ENCODE results near the gene PLCG1.

The PLCG1 gene

GRCh38 chr20:41145317-41145716 is 8.0 kb downstream of the PLCG1 start:
- DNase-seq, result no peak

GRCh38 chr20:41145821-41146620 is 8.7 kb downstream of the PLCG1 start:
- no peak for DNase-seq

- no peak for DNase-seq
Measured at GRCh38 chr20:41147767-41148191, 10.4 kb downstream of the PLCG1 start.

- no peak for DNase-seq
Measured at GRCh38 chr20:41148942-41149341, 11.6 kb downstream of the PLCG1 start.

GRCh38 chr20:41150664-41151063 is 13.3 kb downstream of the PLCG1 start:
- DNase-seq, result no peak

GRCh38 chr20:41151134-41151869 is 14.0 kb downstream of the PLCG1 start:
- no peak for DNase-seq

GRCh38 chr20:41152108-41152757 is 14.9 kb downstream of the PLCG1 start:
- DNase-seq, result no peak

GRCh38 chr20:41154436-41155176 is 17.3 kb downstream of the PLCG1 start:
- DNase-seq, result no peak

- no peak for DNase-seq
Measured at GRCh38 chr20:41155261-41155660, 17.9 kb downstream of the PLCG1 start.

- DNase-seq, result no peak
Measured at GRCh38 chr20:41158082-41158625, 20.8 kb downstream of the PLCG1 start.

GRCh38 chr20:41159547-41159946 is 22.2 kb downstream of the PLCG1 start:
- DNase-seq, result no peak

GRCh38 chr20:41160686-41161085 is 23.3 kb downstream of the PLCG1 start:
- no peak for DNase-seq

GRCh38 chr20:41161886-41162285 is 24.5 kb downstream of the PLCG1 start:
- DNase-seq, result no peak

- DNase-seq, result no peak
Measured at GRCh38 chr20:41162396-41162795, 25.1 kb downstream of the PLCG1 start.

GRCh38 chr20:41163821-41164220 is 26.5 kb downstream of the PLCG1 start:
- DNase-seq, result no peak

GRCh38 chr20:41165001-41165882 is 27.9 kb downstream of the PLCG1 start:
- no peak for DNase-seq

- no peak for DNase-seq
Measured at GRCh38 chr20:41166201-41167117, 29.1 kb downstream of the PLCG1 start.

GRCh38 chr20:41167118-41167470 is 29.8 kb downstream of the PLCG1 start:
- no peak for DNase-seq

- no peak for DNase-seq
Measured at GRCh38 chr20:41167481-41168253, 30.3 kb downstream of the PLCG1 start.

All from NCI-H187 (cell line).